DOHH2 (cell line): ENCODE results near the gene PTGES.

ENCODE experiments used
- H3F3A ChIP-seq: fragments of 200-600 bp; sonication (generic), shearing (Covaris generic); 2 replicates; pipeline ENCODE4 v1.6.0; 2016; ENCODE audit warnings: antibody characterized with exemption, mild to moderate bottlenecking; ENCODE audit not compliant: control insufficient read depth, insufficient read depth
- H3K27ac ChIP-seq: fragments of 200-600 bp; sonication (generic); 2 replicates; pipeline ENCODE4 v1.5.1; 2014; ENCODE audit warnings: low read depth, mild to moderate bottlenecking, low read length, moderate library complexity
- H3K27me3 ChIP-seq: fragments of 200-600 bp; sonication (generic); 2 replicates; pipeline ENCODE4 v1.6.1; 2014; ENCODE audit warnings: mild to moderate bottlenecking, low read length, mixed read lengths; ENCODE audit not compliant: control insufficient read depth
- H3K36me3 ChIP-seq: fragments of 200-600 bp; sonication (generic); 2 replicates; pipeline ENCODE4 v1.6.1; 2014; ENCODE audit warnings: mild to moderate bottlenecking, low read length, moderate library complexity, mixed read lengths; ENCODE audit not compliant: control insufficient read depth
- H3K4me1 ChIP-seq: fragments of 200-600 bp; sonication (generic); 2 replicates; pipeline ENCODE4 v1.6.1; 2014; ENCODE audit warnings: mild to moderate bottlenecking, low read length, mixed read lengths; ENCODE audit not compliant: control insufficient read depth
- H3K4me2 ChIP-seq: fragments of 200-600 bp; sonication (generic); 2 replicates; pipeline ENCODE4 v1.6.0; 2014; ENCODE audit warnings: mild to moderate bottlenecking, low read length, moderate library complexity
- H3K4me3 ChIP-seq: fragments of 200-600 bp; sonication (generic); 2 replicates; pipeline ENCODE4 v1.5.1; 2014; ENCODE audit warnings: mild to moderate bottlenecking, low read length, mixed read lengths
- H3K79me2 ChIP-seq: fragments of 200-600 bp; sonication (generic); 2 replicates; pipeline ENCODE4 v1.6.1; 2014; ENCODE audit warnings: mild to moderate bottlenecking, low read length, mixed read lengths; ENCODE audit not compliant: control insufficient read depth
- H3K9me2 ChIP-seq: fragments of 200-600 bp; sonication (generic); replicated peaks from 2 replicates; pipeline ENCODE4 v1.6.1; 2014; ENCODE audit warnings: mild to moderate bottlenecking, low read length, mixed read lengths; ENCODE audit not compliant: control insufficient read depth
- H3K9me3 ChIP-seq: fragments of 200-600 bp; sonication (generic); 2 replicates; pipeline ENCODE4 v1.6.1; 2014; ENCODE audit warnings: antibody characterized with exemption, low read length, mixed read lengths; ENCODE audit not compliant: control insufficient read depth, insufficient read depth
- H4K20me1 ChIP-seq: fragments of 200-600 bp; sonication (generic); 2 replicates; pipeline ENCODE4 v1.6.0; 2014; ENCODE audit warnings: low read depth, mild to moderate bottlenecking, antibody characterized with exemption, low read length, moderate library complexity; ENCODE audit not compliant: control insufficient read depth, insufficient read depth
- CTCF ChIP-seq: fragments of 200-600 bp; sonication (generic); IDR thresholded peaks from one replicate; pipeline ENCODE4 v1.5.1; 2014; ENCODE audit warnings: antibody characterized with exemption, mild to moderate bottlenecking, low read depth, low read length; ENCODE audit not compliant: poor library complexity, severe bottlenecking
- EZH2phosphoT487 ChIP-seq: fragments of 200-600 bp; sonication (generic); IDR thresholded peaks from 2 replicates; pipeline ENCODE4 v1.6.1; 2017; ENCODE audit warnings: borderline replicate concordance, mild to moderate bottlenecking, antibody characterized with exemption, low read length, moderate library complexity, mixed read lengths

Gene PTGES

DNA sequence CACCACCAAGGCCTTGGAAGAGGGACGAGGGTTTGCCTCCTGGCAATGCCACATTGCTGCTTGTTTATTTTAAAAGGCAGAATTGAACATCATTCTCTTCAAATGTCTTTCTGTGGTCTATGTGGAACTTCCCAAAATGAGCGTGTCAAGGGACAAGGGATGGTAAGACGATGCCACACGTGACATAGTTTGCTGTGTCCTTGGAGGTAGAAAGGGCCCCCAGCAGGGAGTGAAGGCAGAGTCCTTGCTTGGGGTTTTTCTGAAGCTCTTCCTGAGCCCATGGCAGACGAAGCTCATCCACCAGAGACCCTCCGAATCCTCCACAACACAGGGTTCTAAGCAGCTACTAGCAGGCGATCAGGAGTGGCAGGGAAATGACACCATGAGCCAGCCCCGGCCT, 59.1 kb downstream of the PTGES start:
- H3K9me3 ChIP-seq, result no peaks in the 10 kb centered on the region
- no peak overlapping the region for H3K4me3 ChIP-seq
- no peaks in the 10 kb centered on the region for H3F3A ChIP-seq
- no peaks in the 10 kb centered on the region for H3K9me2 ChIP-seq
- no peaks in the 10 kb centered on the region for H4K20me1 ChIP-seq
- H3K27me3 ChIP-seq, result no peaks in the 10 kb centered on the region
- no peaks in the 10 kb centered on the region for H3K4me1 ChIP-seq
- H3K79me2 ChIP-seq, result no peaks in the 10 kb centered on the region
- H3K36me3 ChIP-seq, result no peaks in the 10 kb centered on the region
- no peak overlapping the region for H3K27ac ChIP-seq
- no peak overlapping the region for H3K4me2 ChIP-seq
- no peak for TF ChIP-seq EZH2phosphoT487
- TF ChIP-seq CTCF, result no peak

DNA sequence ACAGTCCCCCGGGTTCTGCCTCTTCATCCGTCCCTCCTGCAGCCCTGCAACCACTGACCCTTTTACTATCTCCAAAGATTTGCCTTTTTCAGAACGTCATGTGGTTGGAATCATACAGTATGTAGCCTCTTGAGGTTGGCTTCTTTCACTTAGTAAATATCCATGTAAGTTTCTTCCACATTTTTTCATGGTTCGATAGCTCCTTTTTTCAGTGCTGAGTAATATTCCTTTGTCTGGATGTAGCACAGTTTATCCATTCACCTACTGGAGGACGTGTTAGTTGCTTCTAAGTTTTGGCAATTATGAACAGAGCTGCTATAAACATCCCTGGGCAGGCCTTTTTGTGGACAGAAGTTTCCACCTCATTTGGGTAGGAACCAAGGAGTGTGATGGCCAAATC, 60.3 kb downstream of the PTGES start:
- Histone ChIP-seq H3K36me3 (no peaks in the 10 kb centered on the region), H3K27me3 (no peaks in the 10 kb centered on the region), H3K4me3 (no peak overlapping the region), H3K27ac (no peak overlapping the region), H3F3A (no peaks in the 10 kb centered on the region), H3K9me3 (no peaks in the 10 kb centered on the region), H3K4me2 (no peak overlapping the region), H3K79me2 (no peaks in the 10 kb centered on the region), H3K4me1 (no peaks in the 10 kb centered on the region), H4K20me1 (no peaks in the 10 kb centered on the region), H3K9me2 (no peaks in the 10 kb centered on the region)
- TF ChIP-seq EZH2phosphoT487, result no peak
- TF ChIP-seq CTCF, result no peak
